Measurements from ENCODE around the gene FILIP1L.

The FILIP1L gene

DNA sequence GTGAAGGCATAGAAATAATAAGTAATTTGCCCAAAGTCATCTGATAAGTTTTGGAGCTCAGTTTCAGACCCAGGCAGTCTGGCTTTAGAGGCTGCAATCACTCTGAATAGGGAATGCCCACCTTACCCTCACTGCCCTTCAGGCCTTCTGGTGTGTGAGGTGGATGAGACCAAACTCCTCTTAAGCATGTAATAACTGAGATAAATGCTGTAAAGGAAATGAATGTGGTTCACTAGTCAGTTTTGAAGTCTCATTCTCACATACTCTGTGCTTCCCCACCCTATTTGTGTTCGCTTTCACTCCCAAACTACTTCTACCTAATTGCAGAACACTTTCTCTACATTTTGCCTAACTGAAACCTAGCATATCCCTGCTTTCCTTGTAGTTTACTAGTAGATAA is 144.1 kb downstream of the FILIP1L start:
- no peak for TF ChIP-seq GATA2 (IDR thresholded peaks at IDR 0.05; ENCODE audit: low read depth, low read length)
- TF ChIP-seq GATA3 (IDR thresholded peaks at IDR 0.05; ENCODE audit: low read depth, low read length), result no peak

DNA sequence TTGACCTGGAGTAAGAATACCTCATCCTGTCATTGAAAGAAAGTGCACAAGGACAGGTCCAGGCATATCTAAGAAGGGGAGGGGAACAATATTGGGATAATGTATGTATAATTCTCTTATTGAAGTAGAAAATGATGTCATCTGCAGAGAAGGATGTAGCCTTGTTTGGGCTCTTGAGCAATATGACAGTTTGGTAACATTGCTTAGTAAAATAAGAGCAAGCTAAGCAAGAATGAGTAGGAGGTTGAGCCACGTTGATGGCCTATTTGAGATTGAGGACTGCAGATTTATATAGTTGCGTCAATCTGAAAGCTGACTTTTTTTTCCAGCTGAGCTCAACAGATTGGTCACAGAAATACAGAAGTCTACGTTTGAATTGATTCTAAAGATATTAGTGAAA is 145.2 kb downstream of the FILIP1L start:
- TF ChIP-seq GATA2 (IDR thresholded peaks at IDR 0.05; ENCODE audit: low read depth, low read length), result no peak

DNA sequence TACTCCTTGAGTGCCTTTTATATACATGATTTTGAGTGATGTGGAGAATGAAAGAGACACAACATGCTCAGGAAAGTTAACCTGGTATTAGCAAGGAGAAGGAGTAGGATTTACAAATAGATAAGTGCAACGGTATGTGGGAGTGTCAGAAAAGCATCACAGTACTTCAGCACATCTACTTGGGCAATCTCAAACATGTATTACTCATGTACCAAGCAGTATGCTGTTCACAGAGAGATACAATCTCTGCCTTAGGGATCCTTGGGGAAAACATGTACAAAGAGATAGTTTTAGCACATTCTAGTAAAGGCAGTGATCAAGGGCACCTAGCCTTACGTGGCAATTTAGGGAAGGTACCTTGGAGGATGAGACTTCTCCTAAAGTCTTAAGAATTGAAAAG is 146.5 kb downstream of the FILIP1L start:
- TF ChIP-seq GATA2 (IDR thresholded peaks at IDR 0.05; ENCODE audit: low read depth, low read length), result no peak
- no peak for TF ChIP-seq GATA3 (IDR thresholded peaks at IDR 0.05; ENCODE audit: low read depth, low read length)

DNA sequence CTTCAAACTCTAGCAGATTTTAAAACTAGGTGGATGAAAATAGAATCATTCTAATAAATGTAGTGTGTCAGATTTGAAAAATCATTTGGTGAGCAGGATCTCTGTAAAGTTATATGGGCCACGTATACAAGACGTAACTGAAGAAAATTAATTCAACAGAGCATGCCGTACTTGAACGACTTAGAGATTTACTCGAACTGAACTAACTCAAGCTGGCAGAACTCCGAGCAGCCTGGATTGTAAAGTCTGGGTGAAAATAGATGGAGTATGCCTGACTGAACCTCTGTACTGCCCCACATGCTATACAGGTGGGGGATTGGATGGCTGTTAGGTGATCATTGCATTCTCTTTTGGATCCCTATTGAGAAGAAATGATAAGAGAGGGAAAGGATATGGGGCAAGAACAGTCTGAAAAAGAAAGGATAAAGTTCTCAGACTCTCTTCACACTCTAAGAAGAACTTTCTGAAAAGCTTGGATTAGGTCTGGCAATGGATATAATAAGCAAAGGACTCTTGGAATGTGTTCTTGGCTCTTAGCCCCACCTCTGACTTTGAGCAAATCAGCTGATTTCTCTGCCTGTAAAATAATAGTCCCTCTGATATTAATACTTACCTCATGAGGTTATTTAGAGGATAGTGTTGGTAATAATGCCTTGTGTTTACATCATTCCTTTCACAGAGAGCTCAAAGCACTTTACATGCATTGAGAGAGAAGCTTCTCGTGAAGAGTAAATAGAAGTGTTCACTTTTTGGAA is 147.5 kb downstream of the FILIP1L start:
- no peak for TF ChIP-seq GATA3 (IDR thresholded peaks at IDR 0.05; ENCODE audit: low read depth, low read length)
- TF ChIP-seq GATA2 (IDR thresholded peaks at IDR 0.05; ENCODE audit: low read depth, low read length), result no peak

DNA sequence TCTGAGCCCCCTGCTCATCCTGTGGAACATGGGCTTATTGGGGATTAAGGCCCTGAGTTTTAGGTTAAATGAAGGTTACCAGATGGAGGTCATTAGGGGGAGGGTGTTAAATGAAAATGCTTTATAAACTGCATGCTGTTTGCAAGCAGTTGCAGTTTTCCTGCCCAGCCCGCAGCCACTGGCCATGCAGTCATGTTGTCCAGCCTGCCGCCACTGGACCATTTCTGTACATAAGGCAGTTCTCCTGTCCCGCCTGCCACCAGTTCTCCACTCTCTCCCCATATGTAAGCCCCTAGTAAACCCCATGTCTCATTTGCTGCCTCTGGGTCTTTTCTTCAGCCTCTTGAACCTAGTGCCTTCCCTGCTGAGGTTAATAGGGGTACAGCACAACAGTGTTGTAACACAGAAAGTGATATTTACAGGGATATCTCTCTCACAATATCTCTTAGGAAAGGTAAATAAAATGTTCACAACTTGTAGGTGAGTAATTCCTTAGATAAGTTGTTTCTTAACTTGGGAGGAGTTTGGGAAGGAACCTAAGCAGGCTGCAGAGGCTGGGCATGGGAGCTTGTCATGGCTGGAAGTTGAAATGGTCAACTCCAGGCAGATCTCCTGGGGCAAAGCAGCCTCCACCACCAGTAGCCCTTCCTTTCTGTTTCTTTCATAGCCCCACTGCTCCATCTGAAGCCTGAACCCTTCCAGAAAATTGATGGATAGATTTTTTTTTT is 148.5 kb downstream of the FILIP1L start:
- TF ChIP-seq GATA2 (IDR thresholded peaks at IDR 0.05; ENCODE audit: low read depth, low read length) (no peak), GATA3 (IDR thresholded peaks at IDR 0.05; ENCODE audit: low read depth, low read length) (no peak)

DNA sequence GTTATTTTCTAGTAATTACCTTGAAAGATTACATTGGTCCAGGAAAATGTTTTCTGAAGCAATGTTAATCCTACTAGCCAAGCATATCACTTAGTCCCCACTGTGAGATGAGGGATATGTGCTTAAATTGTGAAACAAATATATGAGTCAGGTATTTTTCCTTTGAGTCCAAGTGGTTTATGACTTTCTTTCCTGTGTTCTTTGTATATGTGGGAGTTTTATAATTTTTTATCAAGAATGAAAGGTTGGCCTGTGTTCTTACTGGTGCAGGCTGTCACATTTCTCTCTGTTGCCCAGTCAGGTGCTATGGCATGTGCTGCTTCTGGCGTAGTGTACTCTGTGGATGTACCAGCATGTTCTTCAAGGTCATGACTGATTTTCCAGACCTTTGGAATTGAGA is 149.2 kb downstream of the FILIP1L start:
- no peak for TF ChIP-seq GATA3 (IDR thresholded peaks at IDR 0.05; ENCODE audit: low read depth, low read length)
- no peak for TF ChIP-seq GATA2 (IDR thresholded peaks at IDR 0.05; ENCODE audit: low read depth, low read length)

DNA sequence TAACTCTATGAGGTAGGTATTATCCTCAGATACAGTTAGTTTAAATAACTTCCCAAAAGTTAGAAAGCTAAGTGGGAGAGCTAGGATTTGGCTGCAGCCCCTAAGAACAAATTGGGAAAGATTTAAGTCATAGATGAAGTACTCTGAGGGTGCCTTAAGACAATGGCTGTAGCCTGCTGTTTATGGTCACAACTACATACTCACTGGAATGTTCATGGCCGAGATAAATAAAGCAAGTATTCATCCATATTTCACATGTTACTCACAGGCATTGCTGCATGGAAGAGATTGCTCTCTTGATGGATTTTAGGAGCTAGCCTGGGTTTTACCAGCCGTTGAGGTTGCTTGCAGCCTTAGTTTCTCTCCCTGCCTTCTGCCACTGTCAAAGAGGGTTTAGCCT is 151.6 kb downstream of the FILIP1L start:
- TF ChIP-seq GATA3 (IDR thresholded peaks at IDR 0.05; ENCODE audit: low read depth, low read length), result no peak
- no peak for TF ChIP-seq GATA2 (IDR thresholded peaks at IDR 0.05; ENCODE audit: low read depth, low read length)

DNA sequence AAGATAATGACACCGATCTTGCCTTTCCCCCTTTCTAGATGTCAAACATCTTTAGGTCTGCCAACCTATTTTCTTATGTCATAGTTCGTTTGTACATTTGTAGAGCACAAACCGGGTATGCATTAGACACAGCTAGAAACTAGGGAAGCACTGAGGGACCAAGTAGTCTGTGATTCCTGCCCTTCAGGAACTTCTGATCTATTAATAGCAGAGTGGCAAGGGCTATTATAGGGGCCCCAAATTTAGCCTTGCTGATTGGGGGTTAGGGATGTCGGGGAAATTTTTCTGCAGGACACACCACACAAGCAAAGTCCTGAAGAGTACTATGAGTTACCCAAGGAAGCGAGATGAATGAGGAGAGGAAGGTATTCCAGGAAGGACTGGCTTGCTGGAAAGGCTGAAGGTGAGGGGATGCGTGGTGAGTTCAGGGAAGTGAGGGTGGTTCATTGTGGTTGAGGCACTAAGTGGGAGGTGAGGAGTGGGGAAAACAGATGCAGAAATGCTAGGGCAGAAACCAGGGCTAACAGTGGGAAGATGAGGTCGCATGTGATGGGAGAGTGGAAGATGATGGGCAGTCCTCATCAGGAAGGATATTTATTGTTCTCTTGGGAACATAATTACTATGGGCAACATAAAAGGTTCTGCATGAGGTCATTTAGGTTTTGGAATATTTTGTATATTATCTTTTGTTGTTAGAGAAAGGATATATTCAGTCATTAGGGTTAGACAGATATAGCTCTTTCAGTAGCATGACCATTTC is 152.4 kb downstream of the FILIP1L start:
- TF ChIP-seq GATA3 (IDR thresholded peaks at IDR 0.05; ENCODE audit: low read depth, low read length), result no peak
- no peak for TF ChIP-seq GATA2 (IDR thresholded peaks at IDR 0.05; ENCODE audit: low read depth, low read length)

DNA sequence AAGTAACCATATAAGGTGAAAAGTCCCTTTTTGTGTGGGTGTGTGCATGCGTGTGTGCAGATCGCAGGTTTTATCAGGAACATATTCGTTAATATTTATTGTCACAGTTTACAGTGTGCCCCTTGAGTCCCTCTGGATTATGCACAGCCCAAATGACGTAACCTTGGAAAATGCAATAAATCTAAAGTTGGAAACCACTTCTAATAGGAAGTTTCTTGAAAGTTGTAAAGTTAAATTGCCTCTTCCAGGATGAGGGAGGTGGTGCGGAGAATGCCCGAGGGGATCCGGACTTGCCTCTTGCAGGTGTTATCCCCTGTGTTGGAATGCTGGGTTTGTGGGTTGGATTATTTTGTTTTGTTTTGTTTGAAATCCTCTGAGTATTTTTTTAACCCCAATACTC is 153.4 kb downstream of the FILIP1L start:
- TF ChIP-seq GATA3 (IDR thresholded peaks at IDR 0.05; ENCODE audit: low read depth, low read length) (no peak), GATA2 (IDR thresholded peaks at IDR 0.05; ENCODE audit: low read depth, low read length) (no peak)

DNA sequence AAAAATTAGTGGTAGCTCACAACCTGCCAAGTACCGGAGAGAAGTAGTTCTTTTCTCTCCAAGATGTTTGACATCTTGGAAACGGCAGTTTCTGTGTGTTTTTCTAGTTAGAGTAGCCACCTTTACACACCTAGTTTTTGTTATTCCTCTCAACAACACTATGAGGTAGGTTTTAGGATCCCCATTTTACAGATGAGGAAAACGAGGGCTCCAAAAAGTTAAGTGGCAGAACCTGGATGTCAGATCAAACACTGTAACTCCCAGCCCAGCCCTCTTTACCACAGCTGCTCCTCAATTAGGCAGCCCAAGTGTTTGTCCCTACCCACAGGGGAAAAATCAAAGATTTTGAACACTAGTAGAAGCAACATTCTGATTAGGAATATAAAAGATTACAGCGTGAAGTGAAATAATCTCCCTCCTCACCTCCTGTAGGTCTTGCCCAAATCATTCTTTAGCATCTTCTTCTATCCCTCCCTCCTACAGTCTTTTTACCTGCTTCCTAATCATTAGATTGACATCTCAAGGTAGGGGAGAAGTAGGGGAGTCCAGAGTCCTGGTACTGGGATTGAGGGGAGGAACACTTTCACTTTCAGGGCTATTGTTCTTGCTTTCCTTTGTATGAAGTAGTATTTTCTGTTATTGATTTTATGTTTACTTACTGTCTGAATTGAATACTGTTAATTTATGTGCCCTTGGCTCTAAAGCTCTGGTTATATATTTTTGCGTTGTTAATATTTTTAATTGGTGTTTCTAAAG is 154.0 kb downstream of the FILIP1L start:
- TF ChIP-seq GATA3 (IDR thresholded peaks at IDR 0.05; ENCODE audit: low read depth, low read length) (no peak), GATA2 (IDR thresholded peaks at IDR 0.05; ENCODE audit: low read depth, low read length) (no peak)

DNA sequence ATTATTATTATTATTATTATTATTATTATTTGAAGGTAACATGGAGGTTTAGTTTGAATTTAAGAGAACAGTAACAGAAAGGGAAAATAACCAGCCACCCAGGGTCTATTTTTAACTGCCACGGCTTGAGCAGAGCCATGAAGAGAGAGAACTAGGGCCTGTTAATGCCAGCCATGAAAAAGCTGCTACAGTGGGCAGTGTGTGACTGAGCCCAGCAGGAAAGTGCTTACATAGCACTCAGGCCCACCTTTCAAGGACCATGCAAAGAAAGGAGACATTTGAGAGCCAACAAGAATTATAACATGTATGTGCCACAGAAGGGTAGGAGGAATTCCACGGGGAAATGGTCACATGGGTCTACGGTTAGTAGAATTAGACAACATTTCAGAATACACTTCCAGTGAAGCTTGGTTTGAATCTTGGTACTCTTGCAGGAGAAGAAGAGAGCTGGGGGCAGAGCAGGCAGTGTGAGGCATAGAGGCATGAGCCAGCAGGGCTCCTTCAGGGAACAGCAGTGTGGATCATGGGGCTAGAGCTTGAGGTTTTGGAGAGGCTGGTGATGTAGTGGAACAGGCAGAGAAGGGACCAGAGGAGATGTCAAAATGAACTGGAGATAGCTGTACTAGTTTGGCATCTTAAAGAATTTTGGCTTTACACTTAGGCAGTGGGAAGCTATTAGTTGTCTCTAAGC is 155.9 kb downstream of the FILIP1L start:
- TF ChIP-seq GATA3 (IDR thresholded peaks at IDR 0.05; ENCODE audit: low read depth, low read length) (no peak), GATA2 (IDR thresholded peaks at IDR 0.05; ENCODE audit: low read depth, low read length) (no peak)

DNA sequence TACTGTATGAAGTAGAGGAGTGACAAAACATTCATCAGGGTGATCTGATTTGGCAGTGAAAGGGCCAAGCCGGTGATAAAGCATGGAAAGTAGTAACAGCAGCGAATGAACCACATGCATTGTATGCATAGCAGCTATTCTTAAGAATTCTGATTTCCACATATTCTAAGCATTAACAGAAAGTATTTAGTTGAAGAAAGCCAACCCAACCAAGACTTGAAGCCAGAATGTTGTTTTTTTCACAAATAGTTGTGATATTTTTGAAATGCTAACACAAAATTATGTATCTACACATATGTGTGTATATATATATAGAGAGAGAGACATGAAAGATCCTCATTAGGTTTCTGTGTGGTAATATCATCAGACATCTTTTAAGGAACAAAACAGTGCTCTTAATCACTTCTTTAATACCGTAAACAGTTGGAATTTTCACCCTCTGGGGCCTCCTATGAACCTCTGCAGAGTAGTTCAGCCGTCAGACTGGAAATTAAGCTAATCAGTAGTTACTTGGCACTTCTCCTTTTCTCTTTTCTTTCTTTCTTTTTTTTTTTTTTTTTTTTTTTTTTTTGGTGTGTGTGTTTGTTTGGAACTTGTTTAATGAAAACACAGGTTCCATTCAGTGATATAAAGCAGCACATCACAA is 157.0 kb downstream of the FILIP1L start:
- TF ChIP-seq GATA2 (IDR thresholded peaks at IDR 0.05; ENCODE audit: low read depth, low read length) (no peak), GATA3 (IDR thresholded peaks at IDR 0.05; ENCODE audit: low read depth, low read length) (no peak)

Measured in SH-SY5Y (cell line).